HepG2 (cell line): Measurements from ENCODE around the gene C2orf81. TPM values are rescaled to one million over a fixed set of nuclear protein-coding genes. Genes with fewer than 3 reads are reported as not detected.

Experiments
- BCLAF1 ChIP-seq: fragments of 450-650 bp; IDR thresholded peaks from 2 replicates; pipeline ENCODE4 v1.6.1; 2017; ENCODE audit warnings: mild to moderate bottlenecking
- GPN1 ChIP-seq: sonication (generic); formaldehyde crosslinking; IDR thresholded peaks from 2 replicates; pipeline ENCODE4 v1.5.1; 2020; ENCODE audit warnings: missing genetic modification reagents, borderline replicate concordance
- HHEX ChIP-seq: IDR thresholded peaks from 2 replicates; pipeline ENCODE4 v1.6.1; 2016; ENCODE audit warnings: control low read depth
- HNRNPH1 ChIP-seq: fragments of 200-400 bp; formaldehyde crosslinking; optimal IDR thresholded peaks from 2 replicates; pipeline ENCODE3; 2017; ENCODE audit warnings: mild to moderate bottlenecking, low read depth, low read length
- ISL2 ChIP-seq: sonication (generic); formaldehyde crosslinking; IDR thresholded peaks from 2 replicates; pipeline ENCODE4 v1.5.0; 2020; ENCODE audit warnings: missing genetic modification reagents
- MBD4 ChIP-seq: IDR thresholded peaks from 2 replicates; pipeline ENCODE4 v1.6.1; 2012; ENCODE audit warnings: low read length, inconsistent platforms, borderline replicate concordance
- PAX8 ChIP-seq: sonication (generic); formaldehyde crosslinking; IDR thresholded peaks from 2 replicates; pipeline ENCODE4 v1.8.0; 2022; ENCODE audit warnings: mild to moderate bottlenecking, missing genetic modification reagents, borderline replicate concordance
- PLRG1 ChIP-seq: fragments of 450-650 bp; conservative IDR thresholded peaks from 2 replicates; pipeline ENCODE4 v1.6.1; 2016
- SMYD3 ChIP-seq: sonication (generic); formaldehyde crosslinking; IDR thresholded peaks from 2 replicates; pipeline ENCODE4 v1.8.1; 2023; ENCODE audit warnings: mild to moderate bottlenecking, missing genetic modification reagents
- TEAD3 ChIP-seq: optimal IDR thresholded peaks from 2 replicates; pipeline ENCODE3; 2016; ENCODE audit warnings: borderline replicate concordance
- TGIF2 ChIP-seq: IDR thresholded peaks from 2 replicates; pipeline ENCODE4 v1.6.1; 2016; ENCODE audit warnings: control low read depth, missing compliant biosample characterization
- U2AF2 ChIP-seq: fragments of 200-400 bp; formaldehyde crosslinking; IDR thresholded peaks from 2 replicates; pipeline ENCODE4 v1.6.1; 2017; ENCODE audit warnings: low read depth, mild to moderate bottlenecking, low read length
- ZBTB20 ChIP-seq: sonication (generic); formaldehyde crosslinking; IDR thresholded peaks from 2 replicates; pipeline ENCODE4 v1.8.1; 2023; ENCODE audit warnings: missing genetic modification reagents, low read depth, mild to moderate bottlenecking, borderline replicate concordance
- ZFP36L1 ChIP-seq: sonication (generic); formaldehyde crosslinking; IDR thresholded peaks from 2 replicates; pipeline ENCODE4 v1.8.0; 2022; ENCODE audit warnings: mild to moderate bottlenecking, missing genetic modification reagents, moderate library complexity
- ZNF276 ChIP-seq: sonication (generic); formaldehyde crosslinking; IDR thresholded peaks from 2 replicates; pipeline ENCODE4 v1.4.0; 2020; ENCODE audit warnings: mild to moderate bottlenecking, low read depth, missing genetic modification reagents
- ZNF362 ChIP-seq: sonication (generic); formaldehyde crosslinking; IDR thresholded peaks from 2 replicates; pipeline ENCODE4 v1.4.0; 2020; ENCODE audit warnings: missing genetic modification reagents, mild to moderate bottlenecking, borderline replicate concordance
- ZNF44 ChIP-seq: sonication (generic); formaldehyde crosslinking; IDR thresholded peaks from 2 replicates; pipeline ENCODE4 v1.5.1; 2020; ENCODE audit warnings: mild to moderate bottlenecking, missing genetic modification reagents
- ZNF878 ChIP-seq: sonication (generic); formaldehyde crosslinking; IDR thresholded peaks from 2 replicates; pipeline ENCODE4 v1.8.1; 2023; ENCODE audit warnings: mild to moderate bottlenecking, missing genetic modification reagents, moderate library complexity
- polyA plus RNA-seq, 8 experiments: library from polyadenylated mRNA; depleted of rRNA in 3 of 8; stranded (reverse) in 7 of 8; unstranded in 1 of 8; fragments of >200 nt; fragmentation: Illumina TruSeq in 4 of 8; extraction: Trizol in 4 of 8; gene quantifications; 2 replicates each; pipeline versions ENCODE4 v1.2.1 to v1.2.3, GENCODE V29; 2011 to 2016; ENCODE audit warnings: low read depth in 4 of 8, missing spikeins in 1 of 8, mixed read lengths in 1 of 8; ENCODE audit not compliant: insufficient read depth in 1 of 8
- total RNA-seq, 5 experiments: library from RNA; depleted of rRNA; stranded (reverse); fragments of >200 nt; fragmentation: Illumina TruSeq; extraction: Trizol; gene quantifications; 2 replicates each; pipeline ENCODE4 v1.2.3, GENCODE V29; 2016; ENCODE audit warnings: low read depth in 1 of 5
- TF ChIP-seq, protein P1 (sequence below): sonication (generic); formaldehyde crosslinking; IDR thresholded peaks from 2 replicates; pipeline ENCODE4 v1.9.0; 2022; ENCODE audit warnings: missing genetic modification reagents, mild to moderate bottlenecking, borderline replicate concordance
- TF ChIP-seq, protein P2 (sequence below): sonication (generic); formaldehyde crosslinking; IDR thresholded peaks from 2 replicates; pipeline ENCODE4 v1.4.0; 2020; ENCODE audit warnings: missing genetic modification reagents

C2orf81 gene
- total and polyA plus RNA-seq, 2 of the 13 experiments (the other 11 are each of a cell fraction or from before 2014, with no cell fraction given): 0.15 to 0.17 TPM

DNA sequence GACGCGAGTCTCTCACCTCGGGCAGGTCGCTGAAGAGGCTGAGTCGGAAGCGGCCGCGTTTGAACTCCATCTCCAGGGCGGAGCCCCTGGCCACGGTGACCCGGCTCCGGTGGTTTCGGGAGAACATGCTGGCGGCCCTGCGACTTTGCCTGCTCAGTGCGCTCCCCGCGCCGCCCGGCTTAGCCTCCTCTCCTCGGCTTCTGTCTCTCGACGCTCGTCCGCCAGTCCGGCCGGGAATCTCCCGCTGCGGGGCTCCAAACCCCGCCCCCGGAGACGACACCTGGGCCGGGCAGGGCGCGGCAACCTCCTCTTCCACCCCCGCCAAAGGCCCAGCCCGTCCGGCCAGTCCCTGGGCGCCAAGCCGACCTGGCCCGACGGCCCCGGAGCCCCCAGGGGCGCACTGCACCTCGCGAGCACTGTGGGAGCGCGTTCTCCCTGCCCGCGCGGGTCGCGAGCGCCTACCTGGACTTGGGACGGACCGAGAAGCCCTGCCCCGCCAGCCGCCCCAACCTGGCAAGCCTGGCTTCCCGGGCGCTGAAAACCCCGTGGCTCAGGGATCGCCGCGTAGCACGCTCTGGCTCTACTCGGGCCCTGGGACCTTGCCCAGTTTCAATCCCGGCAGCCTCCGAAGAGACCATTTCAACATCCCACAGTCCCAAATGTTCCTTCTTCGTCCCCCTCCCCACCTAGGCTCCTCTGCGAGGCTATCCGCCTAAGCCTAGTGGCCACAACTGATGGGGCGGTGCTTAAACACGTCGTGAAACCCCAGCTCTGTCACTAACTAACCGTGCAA lies 20.5 kb upstream of the C2orf81 start, which contains the start of gene RTKN (continued):
- TF ChIP-seq ZNF276 (CRISPR knock-in tag) (peak; percentile 85; the same call in 1 of the 2 replicates), GPN1 (CRISPR knock-in tag) (peak; percentile 75; the same call in 1 of the 2 replicates), TGIF2 (no peak; the same call in none of the 2 replicates), SMYD3 (peak; percentile 89), BCLAF1 (no peak), TEAD3 (peak; percentile 40), U2AF2 (0 out of 2 replicates have a peak, but pooled peaks have one; percentile 20), ZNF362 (no peak; the same call in 1 of the 2 replicates), ZNF44 (CRISPR knock-in tag) (peak; percentile 77; the same call in 1 of the 2 replicates), HNRNPH1 (peak; percentile 99), PAX8 (no peak; the same call in 1 of the 2 replicates), MBD4 (no peak), ISL2 (CRISPR knock-in tag) (no peak), HHEX (CRISPR knock-in tag) (no peak), PLRG1 (no peak), ZNF878 (CRISPR knock-in tag) (peak; percentile 94; the same call in 1 of the 2 replicates), ZFP36L1 (CRISPR knock-in tag) (peak; percentile 85; the same call in 1 of the 2 replicates), ZBTB20 (CRISPR knock-in tag) (no peak; the same call in 1 of the 2 replicates)
- TF ChIP-seq, protein P1, sequence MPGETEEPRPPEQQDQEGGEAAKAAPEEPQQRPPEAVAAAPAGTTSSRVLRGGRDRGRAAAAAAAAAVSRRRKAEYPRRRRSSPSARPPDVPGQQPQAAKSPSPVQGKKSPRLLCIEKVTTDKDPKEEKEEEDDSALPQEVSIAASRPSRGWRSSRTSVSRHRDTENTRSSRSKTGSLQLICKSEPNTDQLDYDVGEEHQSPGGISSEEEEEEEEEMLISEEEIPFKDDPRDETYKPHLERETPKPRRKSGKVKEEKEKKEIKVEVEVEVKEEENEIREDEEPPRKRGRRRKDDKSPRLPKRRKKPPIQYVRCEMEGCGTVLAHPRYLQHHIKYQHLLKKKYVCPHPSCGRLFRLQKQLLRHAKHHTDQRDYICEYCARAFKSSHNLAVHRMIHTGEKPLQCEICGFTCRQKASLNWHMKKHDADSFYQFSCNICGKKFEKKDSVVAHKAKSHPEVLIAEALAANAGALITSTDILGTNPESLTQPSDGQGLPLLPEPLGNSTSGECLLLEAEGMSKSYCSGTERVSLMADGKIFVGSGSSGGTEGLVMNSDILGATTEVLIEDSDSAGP: peak; percentile 90; the same call in 1 of the 2 replicates
- TF ChIP-seq, protein P2, sequence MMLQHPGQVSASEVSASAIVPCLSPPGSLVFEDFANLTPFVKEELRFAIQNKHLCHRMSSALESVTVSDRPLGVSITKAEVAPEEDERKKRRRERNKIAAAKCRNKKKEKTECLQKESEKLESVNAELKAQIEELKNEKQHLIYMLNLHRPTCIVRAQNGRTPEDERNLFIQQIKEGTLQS (CRISPR knock-in tag): no peak
